NCI-H345 treated with DMSO at 0.1 percent for 48 hours (cell line): ENCODE data around the gene CISH.

Source experiments
- DNase-seq: peaks from one replicate; lab custom pipeline; 2025; ENCODE audit not compliant: unreplicated experiment; lab: John Stamatoyannopoulos, UW

Gene CISH

DNA sequence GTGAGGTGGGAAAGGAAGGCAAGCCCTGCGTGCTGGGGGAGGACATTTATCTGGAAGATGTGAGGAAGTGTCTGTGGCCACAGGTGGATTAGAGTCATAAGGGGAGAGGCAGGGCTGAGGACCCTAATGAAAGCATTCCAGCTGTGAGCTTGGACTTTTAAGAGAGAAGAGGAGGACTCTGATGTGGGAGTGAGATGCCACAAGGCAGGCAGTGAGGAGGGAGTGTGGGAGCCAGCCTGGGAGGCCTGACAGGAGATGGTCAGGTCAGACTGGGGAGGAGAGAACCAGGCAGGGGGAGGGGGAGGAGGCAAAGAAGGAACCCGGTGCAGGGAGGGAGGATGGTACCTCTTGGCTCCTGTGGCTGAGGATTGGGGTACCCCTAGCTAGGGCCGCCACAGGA, 26.4 kb upstream of the CISH start:
- DNase-seq, result no peak

DNA sequence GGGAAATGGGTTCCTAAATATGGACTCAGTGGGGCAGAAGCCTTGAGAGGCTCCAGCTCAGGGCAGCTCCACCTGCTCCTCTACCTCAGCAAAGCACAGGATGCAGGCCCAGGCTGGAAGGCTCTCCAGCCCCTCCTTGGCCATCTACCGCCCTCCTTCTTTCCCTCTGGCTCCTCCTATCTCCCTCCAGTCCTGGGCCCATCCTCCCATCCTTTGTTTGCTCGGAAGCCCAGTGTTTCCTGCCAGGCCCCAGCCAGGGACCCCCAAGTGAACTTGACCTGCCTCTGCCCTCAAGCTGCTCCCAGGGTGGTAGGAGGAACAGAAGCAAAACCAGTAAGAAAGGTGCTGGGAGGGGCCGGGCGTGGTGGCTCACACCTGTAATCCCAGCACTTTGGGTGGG, 25.4 kb upstream of the CISH start:
- DNase-seq, result no peak

DNA sequence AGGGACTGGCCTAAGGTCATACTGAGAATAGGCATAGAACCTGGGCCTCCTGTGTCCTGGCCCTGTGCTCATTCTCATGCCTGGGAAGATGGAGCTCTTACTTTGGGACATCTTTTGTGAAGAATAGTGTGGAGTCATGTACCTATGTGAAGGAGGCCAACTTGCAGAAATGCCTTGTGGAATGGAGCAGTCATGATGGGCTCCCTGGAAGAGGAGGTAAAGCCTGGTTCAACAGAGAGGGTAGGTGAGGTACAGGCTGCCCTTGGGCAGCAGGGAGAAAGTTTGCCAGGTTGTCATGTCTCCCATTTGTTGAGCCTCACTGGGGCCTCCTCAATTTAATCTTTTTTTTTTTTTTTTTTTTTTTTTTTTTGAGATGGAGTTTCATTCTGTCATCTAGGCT, 23.5 kb upstream of the CISH start:
- no peak for DNase-seq

DNA sequence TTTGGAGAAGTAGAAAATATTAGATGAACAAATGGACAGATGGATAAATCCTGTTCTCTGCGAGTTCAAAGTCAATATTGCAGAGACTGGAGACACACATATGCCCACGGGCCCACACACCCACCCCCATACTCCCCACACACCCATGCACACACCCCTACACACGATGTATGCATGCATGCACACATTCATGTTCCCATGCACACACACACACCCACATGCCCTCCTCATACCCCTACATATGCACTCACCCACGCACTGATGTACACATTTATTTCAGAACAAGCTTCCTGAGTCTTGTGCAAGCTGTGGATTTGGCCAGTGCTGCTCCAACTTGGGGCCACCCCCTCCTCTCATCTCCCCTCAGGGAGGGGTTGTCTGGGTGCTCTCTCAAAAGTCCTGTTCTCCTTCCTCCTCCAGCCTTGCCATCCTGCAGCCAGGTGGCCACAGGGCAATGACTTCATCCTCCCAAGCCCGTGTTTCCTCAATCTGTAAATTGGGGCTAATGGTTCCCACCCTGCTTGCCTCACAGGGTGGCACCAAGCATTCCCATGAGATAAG, 21.7 kb upstream of the CISH start:
- DNase-seq, result no peak

DNA sequence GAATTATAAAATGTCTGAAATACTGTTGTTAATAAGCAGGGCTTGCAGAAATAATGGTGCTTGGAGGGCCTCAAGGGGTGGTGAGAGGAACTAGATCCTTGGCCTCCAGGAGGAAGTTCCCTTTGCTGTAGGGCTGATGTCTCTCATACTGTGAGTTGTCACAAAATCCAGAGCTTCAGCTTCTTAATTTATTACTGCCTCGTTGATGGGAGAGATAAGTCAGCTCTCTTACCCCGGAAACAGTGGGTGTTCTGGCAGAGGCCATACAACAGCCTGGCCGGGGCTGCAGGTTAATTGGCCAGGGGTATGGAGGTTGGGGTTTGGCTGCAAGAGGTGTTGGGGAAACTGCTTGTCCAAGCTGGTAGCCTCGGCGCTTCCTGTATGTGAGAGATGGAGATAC, 20.9 kb upstream of the CISH start:
- DNase-seq, result no peak

DNA sequence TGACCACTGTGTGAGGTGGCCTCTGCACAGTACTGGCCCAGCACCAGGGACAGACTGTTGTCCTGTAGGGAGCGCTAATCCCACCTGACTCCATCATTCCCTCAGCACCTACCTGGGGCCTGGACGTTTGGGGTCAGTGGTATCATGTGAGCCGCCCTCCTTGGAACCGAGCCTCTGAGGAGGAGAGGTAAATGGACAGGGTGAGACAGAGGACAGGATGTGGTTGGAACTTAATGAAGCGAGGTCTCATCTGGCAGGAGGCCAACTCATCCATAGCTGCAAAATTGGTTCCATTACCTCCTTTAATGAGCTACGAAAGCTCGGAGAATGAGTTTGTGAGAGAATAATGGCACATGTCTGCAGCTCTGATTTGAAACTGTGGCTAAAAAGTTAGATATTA, 19.3 kb upstream of the CISH start:
- DNase-seq, result no peak

DNA sequence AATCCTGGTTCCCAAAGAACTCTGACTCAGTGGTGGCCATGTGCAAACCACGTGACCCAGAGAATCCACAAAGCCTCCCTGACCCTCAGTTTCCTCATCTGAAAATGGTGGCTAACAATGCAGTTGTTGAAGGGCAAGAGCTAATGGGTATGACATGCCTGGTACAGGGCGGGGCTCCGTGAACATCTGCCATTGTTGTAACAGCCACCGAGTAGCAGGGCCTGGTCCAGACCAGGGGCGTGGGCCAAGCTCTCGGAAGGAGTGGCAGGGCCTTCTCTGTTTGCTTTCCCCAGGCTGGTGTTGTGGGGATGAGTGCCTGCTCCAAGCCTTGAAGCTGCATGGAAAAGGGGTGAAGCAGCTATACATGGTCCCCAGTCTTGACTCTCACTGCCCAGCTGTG, 18.8 kb upstream of the CISH start:
- no peak for DNase-seq

DNA sequence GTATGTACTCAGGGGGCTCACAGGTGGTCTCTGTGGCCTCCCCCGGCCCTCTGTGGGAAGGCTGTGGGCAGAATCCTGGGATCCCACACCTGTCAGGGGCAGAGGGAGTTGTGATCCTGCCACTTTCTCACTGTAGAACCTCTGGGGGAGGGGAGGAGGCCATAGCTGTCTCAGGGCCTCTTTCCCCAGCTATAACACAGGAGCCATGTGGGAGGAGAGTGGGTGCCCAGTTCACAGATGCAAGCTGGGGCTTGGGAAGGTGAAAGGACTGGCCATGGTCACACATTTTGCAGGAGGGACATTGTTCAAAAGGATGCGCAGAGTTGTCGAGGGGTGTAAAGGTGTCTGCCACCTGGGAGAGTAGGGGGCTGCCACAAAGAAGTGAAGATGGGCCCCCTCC, 17.0 kb upstream of the CISH start:
- no peak for DNase-seq

DNA sequence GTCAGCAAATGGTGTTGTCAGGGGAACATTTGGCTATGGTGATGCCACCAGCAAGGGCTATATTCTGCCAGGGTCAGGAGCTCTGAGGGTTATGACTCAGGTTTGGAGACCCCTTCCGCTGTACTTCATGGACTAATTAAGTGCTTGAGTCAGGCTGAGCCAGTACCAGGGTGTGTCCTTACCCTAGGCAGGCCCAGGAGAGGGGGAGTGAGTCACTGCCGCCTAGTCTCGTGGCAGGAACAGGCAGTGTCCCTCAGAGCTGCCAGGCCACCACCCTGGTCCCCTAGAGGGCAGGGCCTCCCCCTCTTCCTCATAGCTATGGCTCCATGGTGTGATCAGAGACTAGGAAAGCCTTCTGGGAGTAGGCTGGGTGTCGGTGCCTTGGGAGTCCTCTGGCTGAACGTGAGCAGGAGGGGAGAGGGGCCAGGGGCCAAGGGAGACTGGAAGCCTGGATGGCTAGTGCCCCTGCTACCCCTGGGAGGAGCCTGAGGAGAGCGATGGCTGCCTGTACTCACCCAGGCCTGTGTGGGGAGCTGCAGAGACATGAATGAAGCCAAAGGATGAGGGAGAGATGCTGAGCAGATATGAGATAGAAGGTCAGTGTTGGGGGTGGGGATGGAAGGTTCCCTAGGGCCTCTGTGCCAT, 16.0 kb upstream of the CISH start:
- DNase-seq, result no peak

DNA sequence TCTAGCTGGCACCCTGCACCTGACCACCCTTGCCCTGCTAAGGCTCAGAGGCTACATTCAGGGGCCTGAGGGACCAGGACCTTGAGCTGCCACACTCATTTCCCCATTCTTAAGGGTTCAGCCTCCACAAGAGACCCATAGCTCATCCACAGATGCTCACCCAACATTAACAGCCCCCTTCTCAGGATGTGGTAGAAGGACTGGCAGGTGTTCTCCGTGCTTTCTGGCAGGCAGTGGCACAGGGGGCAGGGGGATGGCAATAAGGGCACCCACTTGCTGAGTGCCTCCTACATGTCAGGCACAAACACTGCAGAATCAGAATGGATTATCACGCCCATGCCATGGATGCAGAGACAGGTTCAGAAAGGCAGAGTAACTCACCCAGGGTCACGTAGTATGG, 14.8 kb upstream of the CISH start:
- DNase-seq, result no peak

DNA sequence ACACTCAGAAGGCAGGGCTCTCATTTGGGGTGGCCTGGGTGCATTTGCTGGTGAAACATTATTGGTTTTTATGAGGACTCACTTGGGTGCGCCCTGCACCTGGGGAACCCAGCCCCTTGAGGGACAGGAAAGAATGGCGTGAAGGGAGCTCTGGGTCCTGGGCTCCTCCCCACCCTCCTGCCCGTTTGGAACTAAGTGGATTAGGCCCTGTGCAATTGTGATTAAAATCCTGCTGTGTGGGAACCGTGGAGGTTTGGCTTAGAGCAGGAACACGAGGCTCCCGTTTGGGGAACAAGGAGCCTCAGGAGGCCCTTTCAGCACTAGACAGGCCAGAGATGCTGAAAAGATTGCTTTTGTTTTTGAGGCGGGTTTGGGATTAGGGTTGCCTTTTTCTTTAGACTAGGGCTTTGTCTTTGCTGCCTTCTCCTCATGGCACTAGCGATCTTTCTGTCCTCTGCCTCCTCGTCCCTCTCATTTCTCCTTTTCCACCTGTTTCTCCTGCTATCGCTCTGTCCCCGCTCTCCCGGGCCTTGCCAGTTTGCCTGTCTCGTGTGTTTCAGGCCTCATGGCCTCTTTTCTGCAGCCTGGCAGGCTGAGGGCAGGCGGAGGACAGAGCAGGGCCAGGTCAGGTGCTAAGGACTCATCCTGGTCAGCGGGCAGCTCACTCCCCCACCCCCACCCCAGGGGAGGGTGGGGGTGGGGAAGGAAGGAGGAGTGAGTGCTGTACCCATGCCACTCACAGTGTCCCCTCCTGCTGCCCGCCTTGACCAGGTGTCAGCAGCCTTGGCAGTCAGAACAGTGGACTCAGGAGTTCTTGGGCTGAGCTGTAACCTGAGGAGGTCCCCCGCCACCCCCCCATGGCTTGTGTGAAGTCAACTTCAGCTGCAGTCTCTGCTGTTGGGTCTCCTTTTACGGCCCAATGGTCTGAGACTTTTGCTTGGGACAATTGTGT, 13.9 kb upstream of the CISH start:
- DNase-seq, result no peak

DNA sequence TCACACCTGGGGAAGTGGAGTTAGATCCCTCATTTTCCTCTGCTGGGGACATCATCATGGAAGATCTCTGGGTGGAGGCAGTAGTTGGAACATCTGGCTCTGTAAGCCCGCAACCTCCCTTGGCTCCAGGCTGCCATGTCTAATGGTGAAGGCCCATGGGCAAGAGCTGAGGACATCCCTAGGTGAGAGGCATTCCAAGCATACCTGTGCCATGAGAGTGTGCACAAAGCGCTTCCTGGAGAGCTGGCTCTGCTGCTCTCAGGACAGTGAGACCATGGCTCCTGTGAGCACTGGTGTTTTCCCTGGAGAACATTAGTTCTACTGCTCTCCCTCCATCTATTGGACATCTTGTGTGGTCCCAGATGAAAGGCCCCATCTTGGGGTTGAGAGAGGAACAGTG, 13.1 kb upstream of the CISH start:
- no peak for DNase-seq

DNA sequence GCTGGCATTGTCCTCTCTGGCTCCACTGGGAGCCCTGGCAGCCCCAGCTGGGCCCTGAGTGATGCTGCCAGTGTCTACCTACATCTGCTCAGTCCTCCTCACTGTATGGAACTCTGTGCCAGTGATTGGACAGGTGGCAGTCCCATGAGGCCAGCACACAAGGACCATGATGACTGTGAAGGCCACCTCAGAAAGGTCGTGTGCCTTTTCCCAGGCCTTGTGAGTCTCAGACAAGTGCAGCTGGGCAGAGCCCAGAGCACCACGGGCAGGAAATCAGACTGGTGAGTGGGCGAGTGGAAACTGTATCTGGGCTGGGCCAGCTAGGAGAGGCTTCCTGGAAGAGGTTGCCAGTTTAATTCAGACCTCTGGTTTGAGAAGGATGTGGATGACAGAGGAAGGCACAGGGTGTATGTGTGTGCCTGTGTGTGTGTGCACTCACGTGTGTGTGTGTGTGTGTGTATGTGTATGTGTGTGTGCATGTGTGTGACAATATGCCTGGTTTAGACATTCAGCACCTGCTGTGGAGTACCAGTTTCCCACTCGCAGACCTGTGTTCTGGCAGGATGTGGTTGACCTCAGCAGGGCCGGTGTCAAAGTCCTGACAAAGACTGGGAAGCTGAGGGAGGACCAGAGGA, 12.4 kb upstream of the CISH start:
- DNase-seq, result no peak

DNA sequence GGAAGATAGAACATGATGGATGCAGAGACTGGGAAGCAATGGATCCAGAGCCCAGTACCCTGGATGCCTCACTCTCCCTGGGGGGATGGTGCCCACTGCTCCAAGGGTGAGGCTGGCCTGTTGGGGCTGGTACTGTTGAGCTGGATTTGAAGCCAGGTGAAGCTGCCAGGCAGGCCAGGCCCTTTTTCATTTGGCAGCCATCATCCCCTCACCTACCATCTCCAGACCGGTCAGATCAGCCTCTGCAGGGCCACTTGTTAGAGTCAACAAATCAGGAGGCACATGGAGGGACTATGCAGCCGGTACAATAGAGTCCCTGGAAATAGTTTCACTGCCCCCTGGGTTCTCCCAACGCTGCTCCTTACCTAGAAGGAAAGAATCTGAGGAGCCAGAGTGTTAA, 11.3 kb upstream of the CISH start:
- DNase-seq, result no peak

DNA sequence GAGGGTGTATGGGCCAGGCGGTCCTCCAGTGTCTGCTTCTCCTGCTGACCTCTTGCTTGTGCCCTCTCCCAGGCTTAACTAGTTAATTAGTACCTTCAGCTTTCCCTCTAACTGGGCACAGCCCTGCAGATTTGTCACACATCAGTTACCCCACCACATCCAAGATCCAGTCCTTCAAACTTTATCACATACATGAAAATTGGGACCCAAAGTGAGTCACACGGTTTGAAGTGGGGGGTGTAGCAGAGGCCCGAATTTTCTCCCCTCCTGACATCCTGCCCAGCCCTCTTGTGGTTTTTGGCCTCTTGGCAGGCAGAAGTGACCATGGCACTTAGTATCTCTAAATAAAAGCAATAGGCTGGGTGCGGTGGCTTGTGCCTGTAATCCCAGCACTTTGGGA, 9.2 kb upstream of the CISH start:
- no peak for DNase-seq

DNA sequence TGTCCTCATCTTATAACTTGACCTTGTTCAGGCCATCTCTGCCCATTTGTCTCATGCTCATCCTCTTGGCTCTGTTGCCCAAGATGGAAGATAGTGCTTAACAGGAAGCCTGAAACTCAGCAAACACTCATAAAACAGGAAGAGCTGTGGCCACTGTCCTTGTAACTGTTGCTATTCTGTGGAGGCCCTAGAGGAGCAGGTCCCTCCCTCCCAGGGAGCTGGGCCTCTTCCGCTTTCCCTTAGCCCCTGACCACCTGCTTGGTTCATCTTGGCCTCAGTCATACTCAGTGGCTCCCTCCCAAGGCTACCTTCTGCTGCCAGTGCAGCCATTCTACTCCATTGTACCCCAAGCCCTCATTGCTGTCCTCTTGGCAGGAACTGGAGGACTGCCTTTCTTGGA, 8.8 kb upstream of the CISH start:
- no peak for DNase-seq

DNA sequence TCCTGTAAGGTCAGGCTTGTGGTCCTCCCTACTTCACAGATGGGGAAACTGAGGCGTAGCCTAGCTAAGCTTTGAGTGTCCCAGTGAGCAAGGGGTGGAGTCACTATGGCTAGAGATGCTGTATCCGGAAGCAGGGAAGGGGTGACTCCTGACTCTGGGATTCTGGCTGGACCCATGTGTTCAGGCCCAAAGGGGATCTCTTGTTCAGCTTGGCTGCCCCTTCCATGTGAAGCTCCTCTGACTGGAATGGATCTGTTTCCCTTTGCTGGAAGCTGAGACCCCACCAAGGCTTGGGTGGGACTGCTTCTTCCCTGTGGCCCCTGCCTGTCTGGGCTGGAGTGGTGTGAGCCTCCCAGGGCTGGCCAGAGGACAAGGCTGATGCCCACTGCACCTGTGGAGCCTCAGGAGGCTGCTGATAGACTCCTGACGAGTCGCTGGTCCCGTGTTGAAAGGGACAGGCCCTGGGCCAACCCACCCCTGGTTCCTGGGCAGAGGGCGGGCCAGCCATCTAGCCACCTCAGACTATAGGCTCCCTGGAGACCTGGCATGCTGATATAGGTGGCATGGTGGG, 6.4 kb upstream of the CISH start:
- no peak for DNase-seq

DNA sequence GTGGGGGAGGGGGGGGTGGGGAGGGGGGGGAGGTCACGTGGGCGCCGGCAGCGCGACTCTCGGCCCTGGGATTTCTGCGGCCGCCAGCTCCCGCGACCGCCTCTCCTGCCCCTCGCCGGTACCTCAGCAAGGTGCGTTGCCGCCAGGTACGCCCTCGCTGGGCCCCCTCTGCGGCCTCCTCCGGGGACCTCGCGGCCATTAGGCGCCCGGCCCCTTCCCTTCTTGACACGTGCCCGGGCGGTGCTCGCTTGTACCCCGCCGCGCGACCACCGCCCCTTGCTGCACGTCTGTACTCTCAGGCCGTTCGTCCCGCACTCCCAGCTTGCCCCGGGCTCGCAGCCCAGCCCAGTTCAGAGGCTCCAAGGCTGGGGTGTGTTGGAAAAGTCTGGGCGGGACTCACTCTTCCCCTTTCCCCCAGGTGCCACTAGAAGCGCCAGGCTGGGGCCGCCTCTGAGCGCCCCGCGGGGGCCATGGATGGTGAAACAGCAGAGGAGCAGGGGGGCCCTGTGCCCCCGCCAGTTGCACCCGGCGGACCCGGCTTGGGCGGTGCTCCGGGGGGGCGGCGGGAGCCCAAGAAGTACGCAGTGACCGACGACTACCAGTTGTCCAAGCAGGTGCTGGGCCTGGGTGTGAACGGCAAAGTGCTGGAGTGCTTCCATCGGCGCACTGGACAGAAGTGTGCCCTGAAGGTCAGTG, 5.7 kb upstream of the CISH start, which contains the start of gene MAPKAPK3:
MAPKAPK3 (plus strand) TSS at position 56 of the 696 bp plus-strand sequence; CDS start at position 471, 415 bp downstream.
- DNase-seq, result no peak

DNA sequence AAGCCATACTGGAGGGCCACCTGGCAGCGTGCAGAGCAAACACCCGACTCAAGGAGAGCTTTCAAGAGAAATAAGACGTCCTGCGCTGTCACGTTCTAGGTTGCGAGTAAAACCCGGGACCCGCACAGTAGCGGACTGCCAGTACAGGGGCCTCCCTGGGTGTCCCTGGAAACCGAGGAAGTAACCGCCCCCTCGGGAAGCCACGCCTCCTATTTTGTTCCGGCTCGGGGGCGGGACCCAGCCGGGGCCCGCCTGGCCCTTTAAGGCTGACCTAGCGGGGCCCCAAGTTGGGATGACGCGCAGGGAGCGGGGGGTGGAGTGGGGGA, 5.2 kb upstream of the CISH start:
- peak; percentile 53 for DNase-seq

DNA sequence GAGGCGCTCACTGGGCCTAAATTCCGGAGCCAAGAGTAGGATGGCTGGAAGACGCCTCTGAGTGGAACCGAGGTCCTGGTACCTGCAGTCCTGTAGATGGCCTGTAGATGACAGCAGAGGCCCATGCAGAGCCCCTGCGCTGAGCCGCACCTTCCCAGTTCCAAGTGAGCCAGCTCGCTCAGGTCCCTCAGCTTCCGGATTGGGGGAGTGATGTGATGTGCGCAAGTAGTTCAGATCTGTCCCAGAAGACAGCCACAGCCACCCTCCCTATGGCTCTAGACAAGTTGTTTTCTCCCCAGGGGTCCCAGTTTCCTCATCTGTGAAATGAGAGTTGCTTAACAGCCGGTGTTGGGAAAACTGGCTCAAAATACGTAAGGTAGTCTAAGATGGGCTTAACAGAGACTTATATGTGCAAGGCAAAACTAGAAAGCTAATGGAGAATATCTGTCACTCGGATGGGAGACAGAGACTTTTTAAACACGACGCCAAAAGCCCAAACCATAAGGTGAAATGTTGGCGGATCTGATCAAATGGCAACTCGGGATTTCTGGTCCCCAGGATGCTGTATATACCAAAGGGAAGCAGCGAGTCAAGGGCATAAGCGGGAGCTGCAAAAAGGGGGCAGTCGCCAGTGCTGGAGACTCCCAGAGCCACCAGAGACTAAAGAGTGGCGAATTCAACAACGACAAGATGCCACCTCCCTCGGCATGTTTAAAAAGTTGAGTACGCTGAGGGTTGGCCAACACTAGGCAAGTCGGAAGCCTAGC, 4.6 kb upstream of the CISH start:
- peak; percentile 76 for DNase-seq
